ENCODE measurements around the gene SLC9C2. TPM values are rescaled to one million over a fixed set of nuclear protein-coding genes. Genes with fewer than 3 reads are reported as not detected.
A peak's percentile ranks its signal among the peaks of the same experiment; 100 is the strongest.

The SLC9C2 gene
- total RNA-seq, 1 experiment from 2014 or later, result not detected

- H3K27ac Mint-ChIP-seq (ENCODE audit: unreplicated experiment), result no peak overlapping the region
- H3K4me3 Mint-ChIP-seq (ENCODE audit: low read depth, unreplicated experiment), result no peak overlapping the region
- H3K9me3 Mint-ChIP-seq (ENCODE audit: low read depth, unreplicated experiment), result no peaks in the 10 kb centered on the region
- BruUV-seq (replicated peaks), result no TSS peak
- CTCF ChIA-PET, result no interaction called here
- no peak for DNase-seq
- no peaks in the 10 kb centered on the region for H3K27me3 Mint-ChIP-seq (ENCODE audit: unreplicated experiment)
- no peak for TF ChIP-seq CTCF (IDR thresholded peaks at IDR 0.05; ENCODE audit: unreplicated experiment)
- peaks cover 14% of the 10 kb centered on the region for H3K4me1 Mint-ChIP-seq (ENCODE audit: low read depth, unreplicated experiment)
- peaks cover 34% of the 10 kb centered on the region for H3K36me3 Mint-ChIP-seq (ENCODE audit: insufficient read depth, unreplicated experiment)
- intact Hi-C loops (cut with micrococcal nuclease; ENCODE audit: unreplicated experiment), result no loop called here
These were observed 111.4 kb downstream of the SLC9C2 start for GRCh38 chr1:173491508-173491907.

- TF ChIP-seq CTCF (IDR thresholded peaks at IDR 0.05; ENCODE audit: unreplicated experiment), result no peak
- Mint-ChIP-seq H3K27ac (ENCODE audit: unreplicated experiment) (no peak overlapping the region), H3K27me3 (ENCODE audit: unreplicated experiment) (no peaks in the 10 kb centered on the region), H3K9me3 (ENCODE audit: low read depth, unreplicated experiment) (no peaks in the 10 kb centered on the region), H3K36me3 (ENCODE audit: insufficient read depth, unreplicated experiment) (peaks cover 48% of the 10 kb centered on the region), H3K4me3 (ENCODE audit: low read depth, unreplicated experiment) (no peak overlapping the region), H3K4me1 (ENCODE audit: low read depth, unreplicated experiment) (peaks cover 14% of the 10 kb centered on the region)
- CTCF ChIA-PET, result no interaction called here
- BruUV-seq (replicated peaks), result no TSS peak
- no peak for DNase-seq
- intact Hi-C loops (cut with micrococcal nuclease; ENCODE audit: unreplicated experiment), result no loop called here
These were observed 112.9 kb downstream of the SLC9C2 start for GRCh38 chr1:173489929-173490328.

- Mint-ChIP-seq H3K9me3 (ENCODE audit: low read depth, unreplicated experiment) (no peaks in the 10 kb centered on the region), H3K36me3 (ENCODE audit: insufficient read depth, unreplicated experiment) (peaks cover 55% of the 10 kb centered on the region), H3K4me1 (ENCODE audit: low read depth, unreplicated experiment) (peaks cover 14% of the 10 kb centered on the region), H3K27me3 (ENCODE audit: unreplicated experiment) (no peaks in the 10 kb centered on the region), H3K4me3 (ENCODE audit: low read depth, unreplicated experiment) (no peak overlapping the region), H3K27ac (ENCODE audit: unreplicated experiment) (no peak overlapping the region)
- CTCF ChIA-PET, result no interaction called here
- intact Hi-C loops (cut with micrococcal nuclease; ENCODE audit: unreplicated experiment), result no loop called here
- no TSS peak for BruUV-seq (replicated peaks)
- DNase-seq, result peak; percentile 20
- no peak for TF ChIP-seq CTCF (IDR thresholded peaks at IDR 0.05; ENCODE audit: unreplicated experiment)
These were observed 113.7 kb downstream of the SLC9C2 start for GRCh38 chr1:173489149-173489600.

GRCh38 chr1:173488001-173488400 lies 114.9 kb downstream of the SLC9C2 start:
- Mint-ChIP-seq H3K9me3 (ENCODE audit: low read depth, unreplicated experiment) (no peaks in the 10 kb centered on the region), H3K27me3 (ENCODE audit: unreplicated experiment) (no peaks in the 10 kb centered on the region), H3K27ac (ENCODE audit: unreplicated experiment) (no peak overlapping the region), H3K4me3 (ENCODE audit: low read depth, unreplicated experiment) (no peak overlapping the region), H3K4me1 (ENCODE audit: low read depth, unreplicated experiment) (peaks cover 14% of the 10 kb centered on the region), H3K36me3 (ENCODE audit: insufficient read depth, unreplicated experiment) (peaks cover 67% of the 10 kb centered on the region)
- intact Hi-C loops (cut with micrococcal nuclease; ENCODE audit: unreplicated experiment), result no loop called here
- CTCF ChIA-PET, result no interaction called here
- no peak for DNase-seq
- BruUV-seq (replicated peaks), result TSS peak; percentile 27
- no peak for TF ChIP-seq CTCF (IDR thresholded peaks at IDR 0.05; ENCODE audit: unreplicated experiment)

Data from Calu3 (cell line).